H1 (cell line): Measurements from ENCODE around the gene LRRIQ3. TPM values are rescaled to one million over a fixed set of nuclear protein-coding genes. Genes with fewer than 3 reads are reported as not detected.

Source experiments
- RFX5 ChIP-seq: IDR thresholded peaks from 2 replicates; pipeline ENCODE4 v1.6.1; 2011; ENCODE audit warnings: low read depth, low read length, improper control_type of control experiment, borderline replicate concordance
- polyA plus RNA-seq, 7 experiments: library from polyadenylated mRNA; depleted of rRNA in 3 of 7; stranded (reverse) in 5 of 7; unstranded in 2 of 7; fragments of >200 nt in 5 of 7; fragments of 200-250 nt in 2 of 7; gene quantifications; 1 replicate in 5 of 7; 2 replicates in 1 of 7; 4 replicates in 1 of 7; pipeline versions ENCODE4 v1.2.1 to v1.2.3, GENCODE V29; 2011 to 2013; ENCODE audit warnings: missing spikeins in 2 of 7, mixed read lengths in 2 of 7
- total RNA-seq: library from RNA; stranded (reverse); fragmentation: NEBNext Ultra II Directional; extraction: Animal tissue kit (Norgen Biotek cat#: 25700); gene quantifications from 2 replicates; pipeline ENCODE4 v1.2.1, GENCODE V29; 2021

Gene LRRIQ3
- total and polyA plus RNA-seq, 2 of the 8 experiments (the other 6 are each of a cell fraction or from before 2014, with no cell fraction given): 0.08 to 0.19 TPM

DNA sequence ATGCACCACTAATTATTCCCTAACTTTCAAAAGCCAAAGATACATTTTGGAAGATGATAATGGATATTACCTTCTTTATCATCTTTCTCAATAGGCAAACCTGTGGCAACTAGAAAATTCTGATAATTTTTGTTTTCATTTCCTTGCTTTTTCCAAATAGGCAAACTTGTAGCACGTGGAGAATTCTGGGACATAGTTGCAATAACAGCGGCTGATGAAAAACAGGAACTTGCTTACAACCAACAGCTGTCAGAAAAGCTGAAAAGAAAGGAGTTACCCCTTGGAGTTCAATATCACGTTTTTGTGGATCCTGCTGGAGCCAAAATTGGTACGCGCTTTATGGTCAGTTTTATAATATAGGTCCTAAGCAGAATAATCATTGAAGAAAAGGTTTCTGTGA lies 1.5 kb upstream of the LRRIQ3 start (continued):
- no peak for TF ChIP-seq RFX5
